GM21515 (cell line): ENCODE measurements around the gene ADGRB2.

ENCODE experiments used
- ATAC-seq: cut with Tn5 transposase; IDR thresholded peaks from one replicate; pipeline ENCODE4 v1.9.1; 2021; ENCODE audit not compliant: unreplicated experiment

Gene ADGRB2

GRCh38 chr1:31795801-31796621 lies 31.9 kb upstream of the ADGRB2 start:
- ATAC-seq: no peak

- no peak for ATAC-seq
These were observed 31.0 kb upstream of the ADGRB2 start for GRCh38 chr1:31795096-31795675.

GRCh38 chr1:31793586-31794285 lies 29.6 kb upstream of the ADGRB2 start:
- ATAC-seq: no peak

- ATAC-seq: no peak
These were observed 28.9 kb upstream of the ADGRB2 start for GRCh38 chr1:31793086-31793485.

- ATAC-seq: no peak
These were observed 28.4 kb upstream of the ADGRB2 start for GRCh38 chr1:31792541-31792940.

GRCh38 chr1:31792116-31792515 lies 28.0 kb upstream of the ADGRB2 start:
- ATAC-seq: no peak

- no peak for ATAC-seq
These were observed 27.2 kb upstream of the ADGRB2 start for GRCh38 chr1:31791131-31791858.

- ATAC-seq: no peak
These were observed 26.5 kb upstream of the ADGRB2 start for GRCh38 chr1:31790641-31791091.

GRCh38 chr1:31790140-31790539 lies 26.0 kb upstream of the ADGRB2 start:
- no peak for ATAC-seq

GRCh38 chr1:31789259-31790065 lies 25.3 kb upstream of the ADGRB2 start:
- ATAC-seq: peak; percentile 55

- ATAC-seq: peak; percentile 22
These were observed 24.7 kb upstream of the ADGRB2 start for GRCh38 chr1:31788825-31789256.

GRCh38 chr1:31788138-31788824 lies 24.1 kb upstream of the ADGRB2 start:
- ATAC-seq: peak; percentile 67

- ATAC-seq: no peak
These were observed 23.6 kb upstream of the ADGRB2 start for GRCh38 chr1:31787786-31788137.

GRCh38 chr1:31787261-31787660 lies 23.1 kb upstream of the ADGRB2 start:
- no peak for ATAC-seq

GRCh38 chr1:31786366-31787060 lies 22.4 kb upstream of the ADGRB2 start:
- no peak for ATAC-seq

GRCh38 chr1:31785947-31786290 lies 21.8 kb upstream of the ADGRB2 start:
- no peak for ATAC-seq

GRCh38 chr1:31785020-31785946 lies 21.1 kb upstream of the ADGRB2 start:
- no peak for ATAC-seq

GRCh38 chr1:31784356-31785019 lies 20.3 kb upstream of the ADGRB2 start:
- no peak for ATAC-seq
